Measurements from ENCODE around the gene USP49.
"Not testable (repeated sequence)": the region's sequence is repeated elsewhere in the genome, so short reads cannot be mapped to it uniquely, and the experiment has no call there.

USP49 gene

DNA sequence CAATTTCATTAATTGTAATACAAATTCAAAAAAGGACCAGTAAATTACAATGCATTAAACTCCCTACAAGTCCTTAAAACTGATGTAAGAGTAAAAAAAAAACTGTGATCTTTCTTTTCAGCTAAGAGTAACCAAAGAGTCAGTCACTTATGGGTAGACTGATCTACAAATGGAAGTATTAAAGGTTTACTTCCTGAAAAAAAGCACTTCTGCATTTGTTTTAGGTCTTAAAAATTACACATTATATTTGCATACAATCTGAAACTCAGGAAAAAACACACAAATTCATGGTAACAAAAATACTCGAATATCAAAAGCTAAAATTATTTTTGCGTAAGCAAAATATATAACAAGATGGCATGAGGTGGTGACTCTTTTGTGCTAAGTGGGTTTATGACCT is 23.5 kb downstream of the USP49 start:
- DNase-seq, result no peak

DNA sequence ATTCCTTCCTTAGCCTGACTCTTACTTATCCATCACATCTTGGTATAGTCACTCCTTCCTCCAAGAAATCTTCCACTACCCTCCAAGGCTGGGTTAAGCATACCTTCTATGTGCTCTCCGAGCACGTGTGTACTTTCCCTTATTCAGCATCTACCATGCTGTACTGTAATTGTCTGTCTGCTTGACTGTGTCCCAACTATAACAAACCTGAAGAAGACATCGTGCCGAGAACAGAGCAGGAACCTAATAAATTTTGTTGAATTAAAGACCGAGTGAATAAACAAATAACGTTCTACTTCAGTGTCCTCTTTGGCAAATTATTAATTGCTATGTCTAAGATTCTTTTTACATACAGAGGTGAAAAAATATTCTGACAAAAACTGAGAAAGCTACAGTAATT is 35.8 kb downstream of the USP49 start:
- no peak for DNase-seq

DNA sequence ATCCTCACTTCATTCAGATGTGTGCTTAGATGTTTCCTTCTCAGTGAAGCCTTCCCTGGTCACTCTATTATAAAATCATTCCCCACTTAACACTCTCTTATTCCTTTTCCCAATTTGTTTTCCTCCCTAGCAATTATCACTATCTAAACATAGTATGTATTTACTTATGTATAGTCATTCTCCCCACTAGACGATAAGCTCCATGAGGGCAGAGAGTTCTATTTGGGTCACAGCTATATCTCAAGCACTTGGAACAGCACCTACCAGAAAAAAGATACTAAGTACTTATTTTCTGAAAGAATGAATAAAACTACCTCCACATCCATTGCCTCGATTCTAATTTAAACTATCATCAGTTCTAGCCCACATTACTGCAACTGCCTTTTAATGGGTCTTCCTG is 36.5 kb downstream of the USP49 start:
- DNase-seq, result no peak

DNA sequence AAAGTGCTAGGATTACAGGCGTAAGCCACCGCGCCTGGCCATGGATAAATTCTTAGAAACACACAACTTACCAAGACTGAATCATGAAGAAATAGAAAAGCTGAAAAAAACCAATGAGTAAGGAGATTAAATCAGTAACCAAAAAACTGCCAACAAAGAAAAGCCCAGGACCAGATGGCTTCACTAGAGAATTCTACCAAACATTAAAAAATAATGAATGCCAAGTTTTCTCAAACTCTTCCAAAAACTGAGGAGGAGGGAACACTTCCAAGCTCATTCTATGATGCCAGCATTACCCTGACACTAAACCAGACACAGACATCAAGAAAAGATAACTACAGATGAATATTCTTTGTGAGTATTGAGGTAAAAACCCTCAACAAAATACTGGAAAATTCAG is 44.3 kb downstream of the USP49 start:
- DNase-seq, result no peak

- DNase-seq, result peak; percentile 63
Observed at GRCh38 chr6:41846666-41847237, 48.4 kb downstream of the USP49 start.

- DNase-seq, result no peak
Observed at GRCh38 chr6:41843178-41843577, 52.0 kb downstream of the USP49 start.

GRCh38 chr6:41840326-41840725 is 54.8 kb downstream of the USP49 start:
- no peak for DNase-seq

DNA sequence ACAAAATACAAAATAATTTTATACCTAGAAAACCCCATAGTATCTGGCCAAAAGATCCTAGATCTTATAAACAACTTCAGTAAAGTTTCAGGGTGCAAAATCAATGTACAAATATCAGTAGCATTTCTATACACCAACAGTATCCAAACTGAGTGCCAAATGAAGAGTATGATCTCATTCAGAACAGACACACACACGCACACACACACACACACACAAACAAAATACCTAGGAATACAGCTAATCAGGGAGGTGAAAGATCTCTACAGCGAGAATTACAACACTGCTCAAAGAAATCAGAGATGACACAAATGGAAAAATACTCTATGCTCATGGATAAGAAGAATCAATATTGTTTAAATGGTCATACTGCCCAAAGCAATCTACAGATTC is 58.5 kb downstream of the USP49 start:
- no peak for DNase-seq

DNA sequence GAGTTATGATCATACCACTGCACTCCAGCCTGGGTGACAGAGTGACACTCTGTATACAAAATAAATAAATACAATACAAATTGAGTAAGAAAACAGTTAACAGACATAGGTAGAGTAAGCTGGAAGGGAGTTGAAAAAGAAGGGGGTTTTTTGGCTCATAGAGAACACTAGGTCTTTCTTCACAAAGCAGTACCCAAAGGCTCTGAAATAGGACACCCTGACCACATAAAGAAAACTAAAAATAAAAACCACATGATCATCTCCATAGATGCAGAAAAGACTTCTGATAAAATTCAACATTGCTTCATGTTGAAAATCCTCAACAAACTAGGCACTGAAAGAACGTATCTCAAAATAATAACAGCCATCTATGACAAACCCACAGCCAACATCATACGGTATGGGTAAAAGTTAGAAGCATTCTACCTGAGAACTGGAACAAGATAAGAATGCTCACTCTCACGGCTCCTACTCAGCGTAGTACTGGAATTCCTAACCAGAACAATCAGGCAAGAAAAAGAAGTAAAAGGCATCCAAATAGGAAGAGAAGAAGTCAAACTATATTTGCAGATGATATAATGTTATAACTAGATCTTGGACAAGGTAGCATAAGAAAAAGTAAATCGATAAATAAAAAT is 59.0 kb downstream of the USP49 start:
- DNase-seq, result no peak

DNA sequence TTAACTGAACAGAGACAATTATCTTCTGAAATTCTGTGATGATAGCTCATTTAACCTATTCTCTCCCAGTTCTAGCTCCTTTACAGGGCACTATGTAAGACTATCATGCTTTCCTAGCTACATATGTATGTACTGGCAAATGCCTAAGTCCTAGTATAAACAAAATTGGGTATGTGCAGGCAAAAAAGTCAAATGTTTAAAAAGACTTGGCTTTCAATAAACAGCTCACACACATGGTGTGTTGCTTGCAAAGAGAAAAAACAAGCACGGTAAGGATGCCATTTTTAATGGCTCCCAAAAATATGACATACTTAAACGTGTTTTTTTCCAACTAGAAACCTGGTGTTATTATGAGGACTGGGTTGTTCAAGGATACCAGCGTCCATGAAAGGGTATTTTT is 62.9 kb downstream of the USP49 start:
- DNase-seq, result no peak

- no peak for DNase-seq
Observed at GRCh38 chr6:41826343-41827022, 68.7 kb downstream of the USP49 start.

- no peak for DNase-seq
Observed at GRCh38 chr6:41824571-41825569, 70.3 kb downstream of the USP49 start.

DNA sequence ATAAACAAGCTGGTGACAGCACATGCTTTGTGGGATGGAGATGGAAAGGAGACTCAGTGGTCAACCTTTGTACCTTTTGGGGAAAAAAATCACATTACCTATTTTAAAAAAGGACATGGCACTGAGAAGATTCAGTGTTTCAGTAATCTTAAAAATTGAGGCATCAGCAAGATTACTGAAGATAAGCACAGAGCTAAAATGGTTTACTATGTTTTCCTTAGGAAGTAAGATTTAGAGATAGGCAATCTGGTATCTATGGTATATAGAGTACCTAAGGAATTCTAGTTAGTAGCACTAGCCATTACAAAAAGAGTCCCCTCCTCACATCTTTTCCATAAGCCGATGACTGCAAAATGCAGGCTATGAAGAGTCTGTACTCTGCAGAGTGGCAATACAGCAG is 72.0 kb downstream of the USP49 start:
- no peak for DNase-seq

GRCh38 chr6:41822021-41822420 is 73.2 kb downstream of the USP49 start:
- no peak for DNase-seq

- no peak for DNase-seq
Observed at GRCh38 chr6:41821266-41821665, 73.9 kb downstream of the USP49 start.

- no peak for DNase-seq
Observed at GRCh38 chr6:41818271-41819054, 76.7 kb downstream of the USP49 start.

GRCh38 chr6:41815587-41815986 is 79.6 kb downstream of the USP49 start:
- no peak for DNase-seq

DNA sequence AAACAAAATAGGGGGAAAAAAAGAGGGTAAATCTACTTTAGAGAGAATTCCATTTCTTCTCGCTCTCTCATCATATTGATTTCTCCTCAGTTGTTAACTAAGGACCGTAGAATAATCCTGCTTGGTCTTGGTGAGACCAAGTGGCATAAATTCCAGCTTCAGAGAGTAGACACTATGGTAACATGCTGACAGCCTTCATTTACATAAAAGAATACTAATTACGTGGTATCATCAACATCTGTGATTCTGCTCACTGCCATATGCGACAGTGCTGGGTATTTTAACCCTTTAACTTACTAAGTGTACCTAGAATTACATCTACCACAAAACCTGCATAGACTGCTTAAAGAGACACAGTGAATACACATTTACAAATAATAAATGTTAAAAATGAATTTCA is 80.5 kb downstream of the USP49 start:
- DNase-seq, result no peak

DNA sequence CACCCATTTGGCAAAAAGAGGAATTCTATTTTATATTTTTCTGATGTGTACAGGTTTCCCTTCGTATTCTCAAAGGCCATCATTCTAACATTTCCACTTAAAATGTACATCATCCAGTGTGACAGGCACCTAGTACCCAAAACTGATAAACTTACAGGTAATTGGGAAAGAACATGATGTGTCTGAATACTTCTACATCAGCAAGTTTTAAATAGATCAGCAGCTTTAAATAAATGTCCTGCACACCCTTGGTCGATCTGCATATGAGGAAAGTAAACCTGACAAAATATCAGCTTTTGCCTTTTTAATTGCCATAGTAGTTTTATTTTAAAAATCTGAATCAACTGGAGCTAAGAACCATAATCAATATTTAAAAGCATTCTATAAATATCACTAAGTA is 81.2 kb downstream of the USP49 start:
- no peak for DNase-seq

DNA sequence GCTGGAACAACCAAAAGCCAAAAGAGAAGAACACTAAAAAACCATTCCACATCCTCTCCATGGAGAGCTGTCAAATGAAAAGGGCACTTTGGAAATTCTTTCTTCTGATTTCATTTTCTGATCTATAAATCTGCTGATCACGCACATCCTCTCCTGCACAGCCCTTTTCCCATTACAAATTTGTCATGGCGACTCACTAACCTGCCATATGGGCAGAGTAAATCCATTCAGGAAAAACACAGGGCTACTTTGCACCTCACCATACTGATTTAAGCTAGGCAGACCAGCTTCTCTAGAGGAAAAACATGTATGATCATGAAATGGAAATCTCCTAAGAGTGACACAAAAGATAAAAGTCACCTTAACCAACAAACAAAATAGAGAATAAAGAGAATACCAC is 81.7 kb downstream of the USP49 start:
- no peak for DNase-seq

DNA sequence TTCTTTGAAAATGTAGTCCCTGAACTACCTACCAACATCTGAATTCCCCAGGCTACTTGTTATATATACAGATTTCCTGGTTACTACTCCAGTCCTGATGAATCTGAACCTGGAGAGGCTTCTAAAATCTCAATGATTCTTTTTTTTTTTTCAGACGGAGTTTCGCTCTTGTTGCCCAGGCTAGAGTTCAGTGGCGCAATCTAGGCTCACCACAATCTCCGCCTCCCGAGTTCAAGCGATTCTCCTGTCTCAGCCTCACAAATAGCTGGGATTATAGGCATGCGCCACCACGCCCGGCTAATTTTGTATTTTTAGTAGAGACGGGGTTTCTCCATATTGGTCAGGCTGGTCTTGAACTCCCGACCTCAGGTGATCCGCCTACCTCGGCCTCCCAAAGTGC is 83.2 kb downstream of the USP49 start:
- not testable (repeated sequence) for DNase-seq

GRCh38 chr6:41811095-41811494 is 84.1 kb downstream of the USP49 start:
- DNase-seq, result no peak

Measured in CD4-positive, alpha-beta T cell treated with Interleukin-6 for 4 hours (primary cell).